SHP77 (cell line): ENCODE results near the gene ANKRD27.
A peak's percentile ranks its signal among the peaks of the same experiment; 100 is the strongest.
"Not testable (repeated sequence)": the region's sequence is repeated elsewhere in the genome, so short reads cannot be mapped to it uniquely, and the experiment has no call there.

Experiments used
- DNase-seq, 2 experiments: peaks; one replicate each; lab custom pipeline; 2025; lab: John Stamatoyannopoulos, UW

ANKRD27 gene

DNA sequence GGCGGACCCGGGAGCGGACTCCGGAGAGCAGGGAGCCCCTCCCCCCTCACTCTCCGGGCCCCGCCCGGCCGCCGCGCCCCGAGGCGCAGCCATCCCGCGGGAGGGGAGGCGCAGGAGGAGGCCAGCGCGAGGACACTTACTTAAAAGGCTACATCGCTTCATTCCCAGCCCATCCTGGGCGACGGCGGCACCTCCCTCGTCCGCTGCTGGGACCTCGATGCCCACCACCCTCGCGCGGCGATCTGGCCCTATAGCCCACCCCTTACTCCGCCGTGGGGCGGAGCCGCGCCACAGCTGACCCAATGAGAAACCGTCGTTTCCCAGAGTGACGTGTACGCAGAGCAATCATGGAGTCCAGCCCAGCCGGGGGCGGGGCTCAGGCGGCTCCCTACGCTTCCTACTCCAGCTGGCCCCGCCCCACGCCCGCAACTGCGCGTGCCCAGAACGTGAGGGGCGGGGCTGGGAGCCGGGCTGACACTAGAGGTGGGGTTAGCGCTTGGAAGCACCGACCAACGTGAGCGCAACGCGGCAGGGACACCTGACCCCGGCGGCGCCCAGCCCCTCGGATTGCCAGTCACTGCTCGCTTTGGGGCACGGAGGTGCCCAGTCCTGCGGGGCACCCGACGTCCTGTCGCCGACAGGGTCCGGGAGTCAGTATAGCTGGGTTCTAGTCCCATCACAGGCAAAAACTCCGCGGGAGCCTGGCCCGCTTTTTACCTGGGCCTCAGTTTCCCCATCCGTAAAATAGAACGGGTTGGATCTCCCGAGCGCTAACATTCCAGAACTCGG lies at the start of gene ANKRD27:
ANKRD27 (minus strand) TSS at position 250 of the 789 bp plus-strand sequence. CDS start 16,165 bp downstream, outside the sequence.
- peak; percentile 95 to 96 for DNase-seq

DNA sequence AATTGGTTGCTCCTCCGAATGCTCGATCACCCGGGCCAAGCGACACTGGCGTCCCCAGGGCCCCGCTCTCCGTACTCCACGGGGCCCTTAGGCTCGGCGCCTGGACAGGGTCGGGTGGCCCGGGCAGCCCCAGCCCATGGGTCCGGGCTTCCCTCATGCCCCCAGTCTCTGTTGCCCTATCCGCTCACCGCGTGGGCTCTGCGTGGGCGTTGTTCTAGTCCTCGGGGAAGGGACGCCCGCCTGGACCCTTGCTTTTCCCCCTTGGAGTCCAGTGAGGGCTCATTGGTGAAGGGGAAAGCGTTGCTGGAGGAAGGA lies 45.9 kb upstream of the ANKRD27 start:
- no peak for DNase-seq

DNA sequence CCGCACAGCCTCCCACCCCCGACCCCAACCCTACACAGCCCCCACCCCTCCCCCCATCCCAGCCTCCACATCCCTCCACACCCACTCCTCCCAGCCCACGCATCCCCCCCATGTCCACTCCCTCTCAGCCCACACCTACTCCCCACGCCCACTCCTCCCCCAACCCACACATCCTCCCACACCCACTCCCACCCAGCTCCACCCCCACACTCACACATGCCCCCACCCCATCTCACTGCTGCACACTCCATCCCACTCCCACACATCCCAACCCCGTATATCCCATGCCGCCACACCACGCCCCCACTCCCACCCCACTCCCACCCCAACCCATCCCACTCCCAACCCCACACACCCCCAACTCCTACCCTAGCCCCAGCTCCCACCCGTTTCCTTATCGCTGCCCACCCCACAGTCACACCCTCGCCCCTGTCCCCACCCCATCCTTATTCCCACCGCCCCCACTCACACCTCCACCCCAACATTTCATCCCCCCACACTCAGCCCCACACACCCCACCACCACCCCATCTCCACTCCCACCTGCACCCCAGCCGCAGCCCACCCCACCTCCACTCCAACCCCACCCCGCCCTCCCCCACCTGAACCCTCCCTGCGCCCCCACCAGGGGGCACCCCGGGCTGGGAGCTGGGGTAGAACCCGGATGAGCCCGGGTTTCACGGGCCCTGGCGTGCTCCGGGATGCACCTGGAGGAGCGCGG lies 45.4 kb upstream of the ANKRD27 start:
- no peak for DNase-seq

DNA sequence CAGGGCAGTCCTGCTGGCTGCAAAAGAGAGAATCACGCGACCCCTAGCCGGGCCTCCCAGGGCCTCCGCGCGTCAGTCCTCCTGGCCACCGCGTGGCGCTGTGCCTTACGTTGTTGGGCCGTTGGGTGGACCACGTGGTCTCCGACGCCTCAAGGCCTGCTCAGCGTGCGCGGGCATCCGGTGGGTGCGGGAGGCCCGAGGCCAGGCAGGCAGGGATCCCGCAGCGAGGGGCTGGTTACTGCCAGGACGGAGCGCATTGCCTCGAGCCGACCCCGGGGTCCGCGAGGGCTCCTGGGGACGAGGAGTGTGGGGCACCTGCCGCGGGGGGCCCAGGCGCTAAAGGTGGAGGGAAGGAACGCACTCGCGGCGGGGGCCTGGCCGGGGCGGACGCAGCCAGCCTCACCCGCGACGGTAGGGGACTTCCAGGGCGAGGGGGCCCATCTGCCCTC lies 44.7 kb upstream of the ANKRD27 start, which contains the start of gene TDRD12:
TDRD12 (plus strand) TSS at position 157 of the 449 bp plus-strand sequence. CDS start 306 bp downstream, outside the sequence.
- no peak for DNase-seq

DNA sequence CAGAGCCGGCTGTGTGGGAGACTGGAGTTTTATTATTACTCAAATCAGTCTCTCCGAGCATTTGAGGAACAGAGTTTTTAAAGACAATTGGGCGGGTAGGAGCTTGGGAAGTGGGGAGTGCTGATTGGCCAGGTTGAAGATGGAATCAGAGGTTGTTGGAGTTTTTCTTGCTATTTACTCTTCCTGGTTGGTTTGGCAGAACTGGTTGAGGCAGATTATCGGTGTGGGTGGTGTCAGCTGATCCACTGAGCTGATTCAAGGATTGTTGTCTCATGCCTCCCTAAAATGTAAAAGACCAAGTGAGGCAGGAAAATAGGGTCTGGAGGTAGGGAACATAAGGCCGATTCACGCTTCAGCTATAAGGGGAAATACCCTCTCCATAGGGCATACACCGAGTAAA lies 43.3 kb upstream of the ANKRD27 start:
- no peak for DNase-seq

DNA sequence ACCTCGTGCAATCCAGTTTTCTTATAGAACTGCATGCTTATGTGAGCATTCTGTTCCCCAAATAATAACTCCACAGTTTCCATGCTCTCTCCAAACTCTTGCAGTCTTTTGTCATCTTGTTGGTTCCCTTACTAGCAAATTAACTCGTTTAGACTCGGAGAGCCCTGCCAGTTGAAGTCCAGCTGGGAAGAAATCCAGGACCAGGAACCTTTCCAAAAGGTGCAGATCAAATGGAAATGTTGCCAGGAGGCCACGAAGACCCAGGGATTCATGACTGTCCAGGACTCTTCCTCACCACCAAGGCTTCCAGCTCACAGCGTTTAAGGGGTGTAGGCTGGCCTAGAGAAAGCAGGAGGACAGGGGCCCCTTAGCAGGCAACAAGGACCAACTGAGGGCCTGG lies 42.5 kb upstream of the ANKRD27 start:
- DNase-seq: no peak

DNA sequence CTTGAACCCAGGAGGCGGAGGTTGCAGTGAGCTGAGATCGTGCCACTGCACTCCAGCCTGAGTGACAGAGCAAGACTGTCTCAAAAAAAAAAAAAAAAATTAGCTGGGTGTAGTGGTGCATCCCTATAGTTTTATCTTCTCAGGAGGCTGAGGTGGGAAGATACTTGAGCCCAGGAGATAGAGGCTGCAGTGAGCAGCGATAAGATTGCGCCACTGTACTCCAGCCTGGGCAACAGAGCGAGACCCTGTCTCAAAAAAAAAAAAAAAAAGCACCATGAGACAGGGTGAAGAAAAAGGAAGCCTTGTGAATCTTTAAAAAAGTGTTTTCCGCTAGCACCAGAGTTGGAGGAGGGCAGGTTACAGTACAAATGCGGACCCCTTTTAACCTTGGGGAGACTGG lies 41.2 kb upstream of the ANKRD27 start:
- not testable (repeated sequence) for DNase-seq

DNA sequence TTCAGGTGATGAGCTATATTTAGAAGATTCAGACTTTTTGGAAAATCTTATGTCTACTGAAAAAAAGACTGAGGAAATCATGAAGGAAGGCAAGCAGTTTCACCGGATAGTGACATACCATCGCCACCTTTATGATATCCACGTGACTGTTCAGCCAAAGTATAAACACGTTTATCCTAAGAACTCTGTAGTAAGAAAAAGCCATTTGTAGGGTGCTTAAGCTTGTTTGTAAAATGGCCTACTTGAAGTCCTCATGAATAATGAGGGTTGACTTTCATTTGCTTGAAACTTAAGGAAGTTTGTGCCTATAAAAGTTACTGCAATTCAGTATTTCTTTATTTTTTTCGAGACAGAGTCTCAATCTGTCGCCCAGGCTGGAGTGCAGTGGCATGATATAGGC lies 36.8 kb upstream of the ANKRD27 start:
- no peak for DNase-seq

DNA sequence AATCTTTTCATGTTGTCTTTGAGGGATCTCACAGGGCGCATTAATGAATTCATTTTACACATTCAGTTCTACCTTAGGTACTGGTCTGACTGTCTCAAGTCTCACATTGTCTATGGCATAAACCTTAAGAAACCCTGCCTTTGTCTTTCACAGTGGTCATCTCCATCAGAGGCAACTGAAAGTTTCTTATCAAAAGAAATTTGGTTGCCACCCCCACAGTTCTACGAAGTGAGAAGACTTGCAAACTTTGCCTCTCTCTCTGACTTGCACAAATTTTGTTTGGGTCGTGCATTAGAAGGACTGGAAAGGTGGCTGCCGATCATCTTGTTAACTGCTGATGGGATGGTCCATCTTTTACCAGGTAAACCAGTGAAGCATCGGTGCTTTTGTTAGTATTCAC lies 34.1 kb upstream of the ANKRD27 start:
- no peak for DNase-seq

DNA sequence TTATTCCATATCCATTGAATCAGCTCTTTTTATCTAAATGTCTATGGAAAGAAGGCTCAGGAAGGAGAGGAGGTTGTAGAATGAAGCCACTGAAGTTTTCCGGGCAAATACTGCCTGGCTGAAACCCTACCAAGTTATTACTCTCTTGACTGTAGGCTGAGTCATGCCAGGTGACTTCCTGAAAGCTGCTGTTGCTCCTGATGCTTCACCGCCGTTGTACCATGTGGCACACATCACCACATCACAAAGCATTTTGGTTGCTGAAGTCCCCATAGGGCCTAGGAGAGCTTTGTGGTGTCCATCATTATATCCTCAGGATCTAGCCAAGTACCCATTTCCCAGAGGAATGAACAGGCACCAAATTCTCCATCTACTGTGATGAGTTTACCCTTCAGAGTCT lies 33.5 kb upstream of the ANKRD27 start:
- no peak for DNase-seq

DNA sequence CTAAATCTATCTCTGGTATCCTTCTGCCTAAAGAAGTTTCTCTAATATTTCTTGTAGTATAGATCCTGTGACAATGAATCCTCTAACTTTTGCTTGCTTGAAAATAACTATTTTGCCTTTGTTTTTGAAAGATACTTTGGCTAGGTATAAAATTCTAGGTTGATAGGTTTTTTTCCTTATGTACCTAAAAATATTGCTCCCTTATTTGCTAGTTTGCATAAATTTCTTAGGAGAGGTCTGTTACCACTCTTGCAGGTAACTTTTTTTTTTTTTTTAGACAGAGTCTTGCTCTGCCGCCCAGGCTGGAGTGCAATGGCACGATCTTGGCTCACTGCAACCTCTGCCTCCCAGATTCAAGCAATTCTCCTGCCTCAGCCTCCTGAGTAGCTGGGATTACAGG lies 29.0 kb upstream of the ANKRD27 start:
- not testable (repeated sequence) for DNase-seq

DNA sequence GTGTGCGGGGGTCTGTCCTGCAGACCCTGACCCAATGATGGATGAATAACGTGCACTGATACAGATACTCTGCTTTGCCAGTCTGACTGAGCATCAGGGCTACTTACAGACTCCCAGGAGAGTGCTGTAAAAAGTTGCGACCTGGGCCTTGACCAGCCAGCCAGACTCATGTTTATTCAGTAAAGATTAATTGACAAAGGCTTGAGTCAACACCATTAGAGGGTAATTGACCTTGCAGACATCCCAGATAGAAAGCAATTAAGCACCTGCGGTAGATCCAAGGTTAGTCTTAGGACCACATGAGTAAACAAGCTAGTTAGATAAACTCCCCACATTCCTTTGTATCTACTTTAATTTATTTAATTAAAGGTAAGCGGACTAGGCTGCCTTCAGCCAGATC lies 27.0 kb upstream of the ANKRD27 start:
- DNase-seq: no peak

DNA sequence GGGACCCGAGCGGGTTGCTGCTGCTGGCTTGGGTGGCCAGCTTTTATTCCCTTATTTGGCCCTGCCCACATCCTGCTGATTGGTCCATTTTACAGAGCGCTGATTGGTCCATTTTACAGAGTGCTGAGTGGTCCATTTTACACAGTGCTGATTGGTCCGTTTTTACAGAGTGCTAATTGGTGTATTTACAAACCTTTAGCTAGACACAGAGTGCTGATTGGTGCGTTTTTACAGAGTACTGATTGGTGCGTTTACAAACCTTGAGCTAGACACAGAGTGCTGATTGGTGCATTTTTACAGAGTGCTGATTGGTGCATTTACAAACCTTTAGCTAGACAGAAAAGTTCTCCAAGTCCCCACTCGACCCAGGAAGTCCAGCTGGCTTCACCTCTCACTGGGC lies 25.1 kb upstream of the ANKRD27 start:
- not testable (repeated sequence) for DNase-seq

DNA sequence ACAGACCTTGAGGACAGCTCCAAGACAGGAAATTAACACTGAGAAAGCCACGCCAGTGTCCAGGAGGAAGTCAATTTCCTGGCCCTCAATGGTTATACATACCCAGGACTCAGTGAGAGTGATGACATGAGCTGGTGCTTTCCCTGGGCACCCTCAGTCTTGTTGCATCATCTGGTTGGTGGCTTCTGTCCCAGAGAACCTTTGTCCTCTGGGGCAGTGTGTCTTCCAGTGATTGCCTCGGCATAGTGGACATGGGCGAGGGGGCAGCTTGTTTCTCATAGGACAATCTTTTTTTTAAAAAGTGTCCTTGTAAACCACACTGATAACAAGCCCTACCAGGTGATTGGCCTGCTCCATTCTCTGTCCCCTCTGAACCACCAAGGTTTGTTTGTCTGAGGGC lies 21.8 kb upstream of the ANKRD27 start:
- not testable (repeated sequence) for DNase-seq

DNA sequence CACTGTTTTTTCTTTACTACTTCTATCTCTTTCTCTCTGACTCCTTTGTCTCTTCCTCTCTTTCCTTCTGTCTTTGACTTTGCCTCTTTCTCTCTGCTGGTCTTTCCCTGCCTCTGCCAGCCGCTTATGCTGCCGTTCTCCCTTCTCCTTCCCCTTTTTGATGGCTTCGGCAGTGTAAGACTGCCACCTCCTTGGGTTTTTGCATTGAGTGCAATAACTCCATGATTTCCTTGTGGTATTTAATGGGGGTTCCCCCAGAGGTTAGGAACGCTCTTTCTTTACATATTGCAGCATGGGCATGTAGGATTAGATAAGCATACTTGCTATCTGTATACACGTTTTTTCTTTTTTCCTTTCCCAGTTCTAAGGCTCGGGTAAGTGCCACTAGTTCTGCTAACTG lies 20.5 kb upstream of the ANKRD27 start:
- not testable (repeated sequence) for DNase-seq

DNA sequence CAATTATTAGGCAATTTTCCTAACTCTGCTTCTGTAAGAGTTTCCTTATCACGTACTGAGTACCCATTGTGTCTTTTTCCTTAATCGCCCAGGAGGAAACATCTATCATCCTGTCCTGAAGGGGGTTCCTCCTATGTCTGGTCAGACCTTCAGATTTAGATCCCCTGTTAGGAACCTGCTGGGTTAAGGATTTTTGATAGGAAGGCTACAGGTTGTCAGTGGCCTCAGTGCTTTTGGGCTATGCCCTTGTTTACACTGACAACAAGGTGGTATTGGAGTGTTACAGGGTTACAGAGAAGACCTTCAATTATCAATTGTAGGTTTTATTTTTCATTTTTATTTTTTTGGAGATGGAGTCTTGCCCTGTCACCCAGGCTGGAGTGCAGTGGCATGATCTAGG lies 19.9 kb upstream of the ANKRD27 start:
- not testable (repeated sequence) for DNase-seq

DNA sequence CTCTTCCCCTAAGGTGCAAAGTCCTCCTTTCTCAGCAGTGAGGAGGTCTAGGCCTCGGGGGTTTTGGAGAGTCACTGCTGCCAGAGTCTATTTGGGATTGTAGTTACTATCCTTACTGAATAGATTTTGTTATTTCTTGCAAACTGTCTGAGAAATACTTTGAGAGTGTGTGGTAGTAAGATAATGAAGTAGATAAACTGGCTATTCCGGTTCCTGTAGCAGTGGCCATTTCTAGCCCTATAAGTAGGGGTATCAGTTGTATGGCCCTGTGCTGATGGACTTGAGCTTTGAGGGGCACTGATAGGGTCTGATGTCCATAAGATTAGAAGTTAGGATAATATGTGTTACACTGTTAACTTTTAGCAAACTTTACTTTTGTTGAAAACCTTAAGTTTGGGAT lies 19.3 kb upstream of the ANKRD27 start:
- DNase-seq: not testable (repeated sequence)

DNA sequence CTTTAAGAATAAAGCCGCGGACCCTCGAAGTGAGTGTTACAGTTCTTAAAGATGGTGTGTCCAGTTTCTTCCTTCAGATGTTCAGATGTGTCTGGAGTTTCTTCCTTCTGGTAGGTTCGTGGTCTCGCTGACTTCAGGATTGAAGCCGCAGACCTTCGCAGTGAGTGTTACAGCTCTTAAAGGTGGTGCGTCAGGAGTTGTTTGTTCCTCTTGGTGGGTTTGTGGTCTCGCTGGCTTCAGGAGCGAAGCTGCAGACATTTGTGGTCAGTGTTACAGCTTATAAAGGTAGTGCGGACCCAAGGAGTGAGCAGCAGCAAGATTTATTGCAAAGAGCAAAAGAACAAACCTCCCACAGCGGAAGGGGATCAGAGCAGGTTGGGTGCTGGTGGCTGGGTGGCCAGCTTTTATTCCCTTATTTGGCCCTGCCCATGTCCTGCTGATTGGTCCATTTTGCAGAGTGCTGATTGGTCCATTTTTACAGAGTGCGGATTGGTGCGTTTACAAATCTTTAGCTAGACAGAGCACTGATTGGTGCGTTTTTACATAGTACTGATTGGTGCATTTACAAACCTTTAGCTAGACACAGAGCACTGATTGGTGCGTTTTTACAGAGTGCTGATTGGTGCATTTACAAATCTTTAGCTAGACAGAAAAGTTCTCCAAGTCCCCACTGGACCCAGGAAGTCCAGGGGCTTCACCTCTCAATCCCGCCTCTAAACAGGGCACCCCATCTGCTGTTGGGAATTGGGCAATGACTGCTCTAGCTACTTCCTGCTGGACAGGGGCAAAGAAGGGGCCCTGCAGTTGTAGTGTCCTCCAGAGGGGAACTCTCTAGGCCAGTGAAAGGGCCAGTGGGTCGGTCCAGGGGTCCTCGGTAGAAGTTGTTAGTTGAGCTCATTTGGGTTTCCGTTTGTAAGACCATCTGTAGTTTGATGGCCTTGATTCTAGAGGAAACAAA lies 18.4 kb upstream of the ANKRD27 start:
- not testable (repeated sequence) for DNase-seq

DNA sequence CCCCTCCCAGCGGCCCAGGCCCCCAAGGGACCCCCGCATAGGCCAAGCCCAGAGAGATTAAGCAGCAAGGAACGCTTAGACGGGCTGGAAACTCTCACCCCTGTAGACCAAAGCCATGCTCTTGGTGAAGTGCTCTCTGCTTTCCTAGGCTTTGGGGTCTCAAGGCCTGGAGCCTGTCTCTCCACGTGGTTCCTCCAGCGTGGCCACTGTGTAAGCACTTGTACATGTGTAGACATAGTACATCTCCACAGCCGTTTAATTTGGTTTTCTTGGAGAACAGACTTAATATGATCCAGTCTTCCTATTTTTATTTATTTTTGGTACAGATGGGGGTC lies 17.7 kb upstream of the ANKRD27 start:
- no peak for DNase-seq

DNA sequence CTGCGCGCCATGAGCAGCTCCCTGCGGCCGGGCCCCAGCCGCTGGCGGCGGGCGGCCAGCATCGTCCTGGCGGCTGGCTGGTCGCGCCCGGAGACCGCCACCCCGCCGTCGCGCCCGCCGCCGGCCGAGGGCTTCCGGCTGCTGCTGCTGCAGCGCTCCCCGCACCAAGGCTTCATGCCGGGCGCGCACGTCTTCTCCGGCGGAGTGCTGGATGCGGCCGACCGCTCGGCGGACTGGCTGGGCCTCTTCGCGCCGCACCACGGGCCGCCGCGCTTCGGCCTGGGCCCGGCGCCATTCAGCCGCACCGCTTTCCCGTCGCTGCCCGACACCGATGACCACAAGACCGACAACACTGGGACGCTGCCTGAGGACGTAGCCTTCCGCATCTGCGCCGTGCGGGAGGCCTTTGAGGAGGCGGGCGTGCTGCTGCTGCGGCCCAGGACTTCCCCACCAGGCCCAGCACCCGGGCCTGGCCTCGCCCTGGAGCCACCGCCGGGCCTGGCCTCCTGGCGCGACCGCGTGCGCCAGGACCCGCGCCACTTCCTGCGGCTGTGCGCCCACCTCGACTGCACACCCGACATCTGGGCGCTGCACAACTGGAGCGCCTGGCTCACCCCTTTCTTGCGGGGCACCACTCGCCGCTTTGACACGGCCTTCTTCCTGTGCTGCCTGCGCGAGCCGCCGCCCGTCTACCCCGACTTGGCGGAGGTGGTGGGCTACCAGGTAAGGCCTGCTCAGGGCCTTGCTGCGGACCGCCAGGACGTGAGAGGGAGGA lies 17.2 kb upstream of the ANKRD27 start:
- peak in 1 of 2 experiments; percentile 29 for DNase-seq

DNA sequence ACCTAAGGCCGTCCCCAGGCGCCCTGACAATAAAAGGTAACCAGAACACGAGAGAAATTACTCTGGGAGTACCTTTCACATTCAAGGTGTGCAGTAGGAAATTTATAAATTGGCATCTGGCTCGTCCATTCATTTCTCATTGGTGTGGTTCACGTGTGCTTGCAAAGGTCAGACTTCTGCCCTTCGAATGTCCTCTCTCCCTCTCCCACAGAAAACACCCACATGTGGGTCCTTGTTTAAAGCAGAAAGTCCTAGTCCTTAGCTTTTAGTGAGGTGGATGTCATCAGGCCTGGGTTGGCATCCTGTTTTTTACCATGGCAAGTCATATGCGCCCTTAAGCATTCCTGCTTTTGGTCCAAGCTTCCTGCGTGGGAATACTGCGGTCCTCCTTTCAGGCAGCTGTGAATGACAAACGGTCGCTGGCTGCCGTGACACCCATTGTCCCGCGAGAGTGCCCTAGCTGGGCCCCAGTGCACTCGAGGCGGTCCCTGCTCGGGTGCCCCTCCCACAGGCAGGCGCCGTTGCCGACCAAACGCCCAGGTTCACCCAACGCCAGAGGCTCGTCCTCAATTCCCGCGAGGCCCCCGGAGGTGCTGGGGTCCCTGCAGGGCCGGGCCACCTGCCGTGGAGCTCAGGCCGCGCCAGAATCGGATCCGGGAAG lies 16.4 kb upstream of the ANKRD27 start, which contains the start of gene NUDT19:
NUDT19 (plus strand) TSS at position 531 of the 661 bp plus-strand sequence. CDS start 140 bp downstream, outside the sequence.
- DNase-seq: peak; percentile 92 to 96
